GM12891 (cell line): ENCODE results near the gene CTH.

Source experiments
- POLR2A ChIP-seq: IDR thresholded peaks from 2 replicates; pipeline ENCODE4 v1.6.1; 2011; ENCODE audit warnings: low read depth, low read length, control low read depth
- POLR2AphosphoS5 ChIP-seq: IDR thresholded peaks from 2 replicates; pipeline ENCODE4 v1.6.1; 2011; ENCODE audit warnings: low read depth, low read length, control low read depth
- TAF1 ChIP-seq: IDR thresholded peaks from 2 replicates; pipeline ENCODE4 v1.6.1; 2011; ENCODE audit warnings: low read depth, low read length, control low read depth

DNA sequence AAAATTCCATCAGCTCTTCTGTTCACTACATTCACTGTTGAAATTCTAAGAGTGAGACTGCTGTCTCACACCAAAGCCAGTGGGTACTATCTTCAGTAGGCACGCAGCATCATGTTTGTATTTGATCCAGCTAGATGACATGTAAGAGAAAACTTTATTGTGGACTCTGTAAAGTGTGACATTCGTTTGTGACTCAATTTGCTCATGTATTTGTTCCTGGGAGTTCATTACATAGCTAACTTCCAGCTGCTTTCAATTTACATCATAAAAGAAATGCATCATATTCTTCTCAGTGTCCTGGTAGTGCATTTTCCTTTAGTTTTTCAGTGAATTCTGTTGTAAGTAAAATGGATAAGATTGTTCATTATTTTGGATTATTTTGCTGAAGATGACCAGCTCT lies 31.4 kb downstream of the CTH start:
- TF ChIP-seq POLR2AphosphoS5 (no peak), POLR2A (no peak), TAF1 (no peak)
